GM12875 (cell line): ENCODE measurements around the gene CNPY4.
"Not testable (repeated sequence)": the region's sequence is repeated elsewhere in the genome, so short reads cannot be mapped to it uniquely, and the experiment has no call there.

ENCODE experiments used
- H3K4me3 ChIP-seq: one replicate; pipeline ENCODE4 v1.5.1; 2011; ENCODE audit warnings: low read depth, low read length, control low read depth
- CTCF ChIP-seq: IDR thresholded peaks from 2 replicates; pipeline ENCODE4 v1.5.1; 2011; ENCODE audit warnings: low read depth, mild to moderate bottlenecking, control low read depth, inconsistent platforms, low read length, moderate library complexity, borderline replicate concordance; ENCODE audit not compliant: insufficient read depth

CNPY4 gene

GRCh38 chr7:100141555-100141949 is 22.1 kb downstream of the CNPY4 start:
- no peak for TF ChIP-seq CTCF
- H3K4me3 ChIP-seq, result no peak overlapping the region

- H3K4me3 ChIP-seq, result no peak overlapping the region
- no peak for TF ChIP-seq CTCF
Measured at GRCh38 chr7:100142461-100142860, 23.0 kb downstream of the CNPY4 start.

GRCh38 chr7:100146350-100146749 is 26.9 kb downstream of the CNPY4 start:
- not testable (repeated sequence) for H3K4me3 ChIP-seq

GRCh38 chr7:100147278-100147677 is 27.8 kb downstream of the CNPY4 start:
- no peak overlapping the region for H3K4me3 ChIP-seq
- TF ChIP-seq CTCF, result no peak

- no peak for TF ChIP-seq CTCF
Measured at GRCh38 chr7:100148225-100148558, 28.8 kb downstream of the CNPY4 start.

GRCh38 chr7:100148559-100149328 is 29.3 kb downstream of the CNPY4 start, which contains the start of gene LAMTOR4:
Gene LAMTOR4 (plus strand): TSS chr7:100148918. CDS start chr7:100148973, 55 bp downstream.
- no peak for TF ChIP-seq CTCF
- H3K4me3 ChIP-seq, result peak within 1 kb of the TSS; percentile 84

More at GRCh38 chr7:100148225-100148558, 28.8 kb downstream of the CNPY4 start:
- H3K4me3 ChIP-seq, result peak overlapping the region; percentile 37

GRCh38 chr7:100152404-100152803 is 33.0 kb downstream of the CNPY4 start:
- no peak overlapping the region for H3K4me3 ChIP-seq

More at GRCh38 chr7:100152404-100152803, 33.0 kb downstream of the CNPY4 start:
- TF ChIP-seq CTCF, result no peak
